GM21576 (cell line): ENCODE data around the gene RALGAPA2.

Source experiments
- ATAC-seq: cut with Tn5 transposase; IDR thresholded peaks from one replicate; pipeline ENCODE4 v1.9.1; 2021; ENCODE audit warnings: mild to moderate bottlenecking, moderate library complexity; ENCODE audit not compliant: unreplicated experiment

The RALGAPA2 gene

GRCh38 chr20:20443504-20443903 lies 268.9 kb downstream of the RALGAPA2 start:
- no peak for ATAC-seq

GRCh38 chr20:20442466-20442865 lies 270.0 kb downstream of the RALGAPA2 start:
- ATAC-seq = no peak

- no peak for ATAC-seq
These were observed 271.4 kb downstream of the RALGAPA2 start for GRCh38 chr20:20440886-20441658.

GRCh38 chr20:20440481-20440880 lies 272.0 kb downstream of the RALGAPA2 start:
- ATAC-seq = no peak

- ATAC-seq = no peak
These were observed 272.7 kb downstream of the RALGAPA2 start for GRCh38 chr20:20439602-20440190.

- ATAC-seq = no peak
These were observed 275.1 kb downstream of the RALGAPA2 start for GRCh38 chr20:20437314-20437713.

GRCh38 chr20:20436689-20437088 lies 275.8 kb downstream of the RALGAPA2 start:
- no peak for ATAC-seq

- ATAC-seq = no peak
These were observed 277.0 kb downstream of the RALGAPA2 start for GRCh38 chr20:20435453-20435852.

GRCh38 chr20:20432618-20433286 lies 279.7 kb downstream of the RALGAPA2 start:
- no peak for ATAC-seq

- no peak for ATAC-seq
These were observed 282.4 kb downstream of the RALGAPA2 start for GRCh38 chr20:20430066-20430465.

- ATAC-seq = no peak
These were observed 284.4 kb downstream of the RALGAPA2 start for GRCh38 chr20:20428067-20428466.

- ATAC-seq = no peak
These were observed 285.1 kb downstream of the RALGAPA2 start for GRCh38 chr20:20427227-20427864.

- ATAC-seq = no peak
These were observed 285.9 kb downstream of the RALGAPA2 start for GRCh38 chr20:20426655-20426907.

- no peak for ATAC-seq
These were observed 286.4 kb downstream of the RALGAPA2 start for GRCh38 chr20:20425823-20426654.

GRCh38 chr20:20423117-20423516 lies 289.3 kb downstream of the RALGAPA2 start:
- ATAC-seq = no peak

GRCh38 chr20:20417876-20418676 lies 294.4 kb downstream of the RALGAPA2 start:
- no peak for ATAC-seq

GRCh38 chr20:20415321-20415720 lies 297.1 kb downstream of the RALGAPA2 start:
- ATAC-seq = no peak

- ATAC-seq = no peak
These were observed 297.7 kb downstream of the RALGAPA2 start for GRCh38 chr20:20414640-20415220.

- no peak for ATAC-seq
These were observed 298.6 kb downstream of the RALGAPA2 start for GRCh38 chr20:20413810-20414281.

- no peak for ATAC-seq
These were observed 299.7 kb downstream of the RALGAPA2 start for GRCh38 chr20:20412750-20413149.
